ENCODE measurements around the gene NCOA1.

NCOA1 gene

GRCh38 chr2:24702800-24703199, 211.7 kb downstream of the NCOA1 start:
- peak; percentile 73 for DNase-seq (ENCODE audit: low spot score)

GRCh38 chr2:24704692-24705091, 213.6 kb downstream of the NCOA1 start:
- DNase-seq (ENCODE audit: low spot score) = peak; percentile 17

DNA sequence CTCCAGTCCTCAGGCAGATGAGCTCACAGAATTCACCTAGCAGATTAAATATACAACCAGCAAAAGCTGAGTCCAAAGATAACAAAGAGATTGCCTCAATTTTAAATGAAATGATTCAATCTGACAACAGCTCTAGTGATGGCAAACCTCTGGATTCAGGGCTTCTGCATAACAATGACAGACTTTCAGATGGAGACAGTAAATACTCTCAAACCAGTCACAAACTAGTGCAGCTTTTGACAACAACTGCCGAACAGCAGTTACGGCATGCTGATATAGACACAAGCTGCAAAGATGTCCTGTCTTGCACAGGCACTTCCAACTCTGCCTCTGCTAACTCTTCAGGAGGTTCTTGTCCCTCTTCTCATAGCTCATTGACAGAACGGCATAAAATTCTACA, 216.1 kb downstream of the NCOA1 start:
- no peak for DNase-seq (ENCODE audit: low spot score)

DNA sequence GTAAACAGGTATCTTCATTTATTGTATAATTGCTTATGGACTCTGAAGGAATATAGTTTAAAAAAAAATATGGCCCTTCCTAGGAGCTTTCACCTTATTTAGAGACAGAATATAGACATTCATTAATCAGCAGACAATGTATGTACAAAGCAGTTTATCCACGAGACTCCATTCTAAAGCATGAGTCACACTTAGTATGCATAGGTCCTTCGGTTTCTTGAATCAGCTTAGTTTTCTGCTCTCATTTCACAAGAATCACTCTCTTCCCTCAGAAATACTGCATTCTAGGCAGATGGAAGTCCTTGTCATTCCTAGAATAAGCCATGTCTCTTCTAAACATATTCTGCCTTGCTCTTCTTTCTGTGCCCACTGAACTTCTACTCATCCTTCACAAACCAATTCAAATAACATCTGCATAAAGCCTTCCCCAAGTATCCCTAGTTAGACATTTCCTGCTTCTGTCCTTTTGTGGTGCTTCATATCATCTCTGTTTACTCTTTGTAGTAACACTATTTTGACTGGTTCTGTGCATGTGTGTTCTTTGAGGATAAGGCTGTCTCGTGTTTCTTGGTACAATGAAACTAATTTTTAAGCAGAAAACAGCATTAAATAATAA, 217.6 kb downstream of the NCOA1 start:
- DNase-seq (ENCODE audit: low spot score) = no peak

DNA sequence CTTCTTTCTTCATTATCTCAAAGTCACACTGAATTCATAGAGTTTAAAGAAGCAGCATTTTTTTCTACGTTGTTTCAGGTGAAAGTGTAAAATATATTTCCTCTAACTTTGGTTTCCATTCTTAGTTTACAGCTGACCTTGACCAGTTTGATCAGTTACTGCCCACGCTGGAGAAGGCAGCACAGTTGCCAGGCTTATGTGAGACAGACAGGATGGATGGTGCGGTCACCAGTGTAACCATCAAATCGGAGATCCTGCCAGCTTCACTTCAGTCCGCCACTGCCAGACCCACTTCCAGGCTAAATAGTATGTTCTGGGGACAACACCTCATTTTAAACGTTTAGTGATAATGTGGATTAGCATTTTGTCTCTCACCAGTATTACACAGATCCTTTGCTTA, 219.8 kb downstream of the NCOA1 start:
- no peak for DNase-seq (ENCODE audit: low spot score)

- no peak for DNase-seq (ENCODE audit: low spot score)
Observed at GRCh38 chr2:24711865-24712264, 220.8 kb downstream of the NCOA1 start.

DNA sequence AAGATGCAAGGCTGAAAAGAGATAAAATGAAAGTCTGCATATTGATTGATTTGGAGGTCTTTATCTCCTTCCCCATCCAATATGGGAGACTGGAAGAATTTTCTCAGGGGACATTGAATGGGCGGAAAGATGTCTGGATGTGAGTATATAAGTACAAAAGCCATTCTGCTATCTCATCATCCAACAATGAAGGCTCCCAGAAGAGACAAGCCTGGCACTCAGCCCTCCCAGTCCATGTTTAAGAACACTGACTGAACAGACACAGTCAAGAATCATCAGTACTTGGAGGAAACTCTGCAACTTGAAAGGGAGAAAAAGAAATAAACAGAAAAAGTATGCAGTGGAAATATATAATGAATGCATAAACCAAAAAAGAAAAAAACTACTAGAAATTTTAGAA, 221.2 kb downstream of the NCOA1 start:
- no peak for DNase-seq (ENCODE audit: low spot score)

GRCh38 chr2:24717263-24717951, 226.4 kb downstream of the NCOA1 start:
- no peak for DNase-seq (ENCODE audit: low spot score)

GRCh38 chr2:24720310-24720709, 229.3 kb downstream of the NCOA1 start:
- no peak for DNase-seq (ENCODE audit: low spot score)

GRCh38 chr2:24721470-24721869, 230.4 kb downstream of the NCOA1 start:
- DNase-seq (ENCODE audit: low spot score) = peak; percentile 56

DNA sequence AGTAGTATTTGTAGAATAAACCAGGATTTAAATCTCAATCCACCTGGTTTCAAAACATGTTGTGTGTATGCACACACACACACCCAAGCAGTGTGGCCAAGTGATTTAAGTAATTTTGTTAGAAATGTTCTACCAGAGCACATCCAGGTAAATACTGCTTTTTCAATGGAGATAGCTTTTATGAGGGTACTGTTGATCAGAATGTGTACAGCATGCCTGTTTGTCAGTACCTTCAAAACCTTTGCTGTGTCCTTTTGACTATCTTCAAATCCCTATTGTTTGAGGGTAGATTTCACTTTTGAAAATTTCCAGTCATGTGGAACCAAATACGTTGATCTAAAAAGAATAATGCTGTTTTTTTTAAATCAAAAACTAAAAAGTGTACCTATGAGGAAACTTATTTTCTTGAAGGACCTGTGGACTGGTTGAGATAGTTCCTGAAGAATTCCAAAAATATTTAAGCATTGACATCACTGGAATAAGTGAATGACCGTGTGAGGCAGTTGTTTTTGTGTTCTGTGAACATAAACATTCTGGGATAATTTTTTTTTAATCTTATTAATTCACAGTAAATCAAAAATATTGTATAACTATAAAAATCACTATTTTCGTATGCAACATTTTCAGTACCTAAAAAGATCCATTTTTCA, 231.2 kb downstream of the NCOA1 start:
- no peak for DNase-seq (ENCODE audit: low spot score)

DNA sequence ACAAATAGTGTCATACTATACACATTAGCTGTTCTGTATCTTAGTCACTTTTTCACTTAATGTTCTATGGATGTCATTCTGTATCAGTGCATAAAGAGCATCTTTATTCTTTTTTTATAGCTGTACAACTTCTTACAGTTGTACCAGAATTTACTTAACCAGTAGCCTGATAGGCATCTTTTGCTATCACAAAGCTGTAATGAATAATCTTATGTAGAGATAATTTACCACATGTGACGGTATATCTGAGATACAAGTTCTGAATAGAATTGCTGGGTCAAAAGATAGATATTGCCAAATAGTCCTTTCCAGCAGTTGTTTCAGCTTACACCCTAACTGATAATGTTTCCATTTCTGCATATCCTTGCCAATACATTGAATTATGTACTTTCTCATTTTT, 232.1 kb downstream of the NCOA1 start:
- DNase-seq (ENCODE audit: low spot score) = no peak

- no peak for DNase-seq (ENCODE audit: low spot score)
Observed at GRCh38 chr2:24723665-24724064, 232.6 kb downstream of the NCOA1 start.

DNA sequence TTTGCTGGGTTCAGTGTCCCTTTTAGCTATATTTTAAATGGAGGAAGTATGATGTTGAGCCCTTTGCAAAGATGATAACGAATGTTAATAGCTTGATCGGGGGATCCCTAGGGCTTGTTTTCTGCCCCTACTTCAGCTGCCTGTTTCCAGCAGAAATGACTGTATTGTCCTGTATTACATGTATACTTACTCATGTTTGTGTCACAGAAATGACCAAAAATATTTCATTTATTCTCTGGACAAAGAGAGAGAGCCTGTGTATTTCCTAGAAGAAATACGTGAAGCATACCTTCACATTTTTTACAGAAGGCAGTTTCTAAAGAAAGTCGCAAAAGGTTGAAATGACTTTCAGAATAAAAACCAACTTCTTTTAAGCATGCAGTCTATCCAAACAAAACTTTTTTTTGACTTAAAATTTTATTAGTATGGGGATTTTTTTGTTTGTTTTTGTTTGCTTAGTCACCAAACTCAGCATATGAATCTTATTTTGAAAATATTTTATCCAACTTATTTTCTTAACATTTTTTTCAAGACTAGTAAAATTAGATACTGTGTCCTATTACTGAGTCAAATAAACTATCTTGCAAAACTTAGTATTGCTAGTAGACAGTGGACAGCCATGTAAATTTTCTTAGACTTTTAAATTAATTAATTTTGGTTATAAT, 233.2 kb downstream of the NCOA1 start:
- no peak for DNase-seq (ENCODE audit: low spot score)

DNA sequence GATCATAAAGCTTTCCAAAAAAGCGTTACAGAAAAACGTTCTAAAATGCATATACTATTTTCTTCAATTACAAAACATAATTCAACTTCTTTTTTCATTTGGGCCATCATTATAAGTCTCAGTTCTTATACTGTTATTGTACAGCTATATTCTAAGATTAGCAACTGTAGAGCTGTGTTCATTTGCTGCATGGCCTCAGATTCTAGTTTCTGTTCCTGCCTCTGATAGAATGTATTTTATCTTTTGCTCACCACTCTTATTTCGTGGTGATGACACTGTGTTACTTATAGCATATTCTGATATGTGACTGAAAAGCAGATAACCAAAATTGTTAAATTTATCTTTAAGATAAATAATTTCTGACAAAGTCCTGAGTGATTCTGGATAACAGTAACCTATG, 234.9 kb downstream of the NCOA1 start:
- no peak for DNase-seq (ENCODE audit: low spot score)

DNA sequence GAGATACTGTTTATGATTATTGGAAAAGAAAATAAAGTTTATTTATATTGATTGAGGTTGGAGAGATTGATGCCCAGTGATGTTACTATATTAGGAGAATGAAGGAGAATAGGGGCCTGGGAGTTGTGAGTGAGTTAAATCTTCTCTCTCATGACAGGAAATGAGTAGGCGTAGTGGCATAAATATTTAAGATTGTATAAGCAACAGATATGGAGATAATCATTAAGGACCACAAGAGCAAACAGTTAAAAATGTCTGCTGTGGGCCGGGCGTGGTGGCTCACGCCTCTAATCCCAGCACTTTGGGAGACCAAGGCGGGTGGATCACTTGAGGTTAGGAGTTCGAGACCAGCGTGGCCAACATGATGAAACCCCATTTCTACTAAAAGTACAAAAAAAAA, 239.4 kb downstream of the NCOA1 start:
- no peak for DNase-seq (ENCODE audit: low spot score)

DNA sequence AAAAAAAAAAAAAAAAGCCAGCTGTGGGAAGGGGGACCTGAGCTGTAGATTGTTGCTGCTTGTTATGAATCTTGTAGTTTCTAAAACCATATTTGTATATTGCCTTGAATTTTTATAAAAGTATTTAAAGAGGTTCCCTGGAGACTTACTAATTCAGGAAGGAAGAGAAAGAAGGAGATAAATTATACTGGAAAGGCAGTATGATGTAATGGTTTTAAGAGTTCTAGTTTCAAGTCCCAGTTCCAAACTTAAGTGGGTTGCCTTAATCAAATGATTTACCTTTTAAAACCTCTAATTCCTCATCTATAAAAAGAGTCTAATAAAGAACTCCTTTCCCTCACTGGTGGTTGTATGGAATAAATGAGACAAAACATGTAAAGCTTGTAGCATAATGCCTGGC, 240.0 kb downstream of the NCOA1 start:
- no peak for DNase-seq (ENCODE audit: low spot score)

GRCh38 chr2:24731923-24732322, 240.9 kb downstream of the NCOA1 start:
- DNase-seq (ENCODE audit: low spot score) = no peak

DNA sequence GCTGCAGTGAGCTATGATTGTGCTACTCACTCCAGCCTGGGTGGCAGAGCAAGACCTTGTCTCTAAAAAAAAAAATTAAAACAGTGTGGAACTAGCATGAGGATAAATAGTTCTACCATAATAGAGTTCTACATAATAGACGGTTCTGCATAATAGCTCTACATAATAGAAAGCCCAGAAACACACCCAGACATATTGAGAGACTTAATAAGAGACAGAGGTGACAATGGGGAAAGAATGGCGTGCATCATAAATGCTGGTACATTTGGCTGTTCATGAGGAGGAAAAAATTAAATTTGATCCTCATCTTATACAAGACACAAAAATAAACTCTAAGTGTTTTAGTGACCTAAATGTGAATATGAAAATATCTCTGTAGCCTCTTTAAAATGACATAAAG, 243.7 kb downstream of the NCOA1 start:
- DNase-seq (ENCODE audit: low spot score) = no peak

- no peak for DNase-seq (ENCODE audit: low spot score)
Observed at GRCh38 chr2:24739354-24740025, 248.4 kb downstream of the NCOA1 start.

DNA sequence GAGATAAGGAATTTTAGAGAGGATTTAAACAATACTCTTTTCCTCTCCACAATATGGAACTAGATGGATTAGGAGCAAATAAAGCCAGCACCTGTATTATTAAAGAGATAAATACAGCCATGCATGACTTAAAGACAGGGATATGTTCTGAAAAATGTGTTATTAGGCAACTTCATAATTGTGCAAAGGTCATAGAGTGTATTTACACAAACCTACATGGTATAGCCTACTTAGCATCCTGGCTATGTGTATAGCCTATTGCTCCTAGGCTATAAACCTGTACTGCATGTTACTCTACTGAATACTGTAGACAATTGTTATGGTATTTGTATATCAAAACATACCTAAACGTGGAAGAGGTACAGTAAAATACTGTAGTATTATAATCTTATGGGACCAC, 249.1 kb downstream of the NCOA1 start:
- DNase-seq (ENCODE audit: low spot score) = no peak

- no peak for DNase-seq (ENCODE audit: low spot score)
Observed at GRCh38 chr2:24742730-24743129, 251.7 kb downstream of the NCOA1 start.

- DNase-seq (ENCODE audit: low spot score) = no peak
Observed at GRCh38 chr2:24743924-24744323, 252.9 kb downstream of the NCOA1 start.

Data from AG08395 (cell line).